HCEC 1CT (cell line): ENCODE data around the gene RASGRP2.

Experiments
- DNase-seq: peaks from one replicate; pipeline ENCODE4 v3.0.0-alpha.2; 2017

RASGRP2 gene

GRCh38 chr11:64755681-64756361 lies 11.9 kb upstream of the RASGRP2 start:
- no peak for DNase-seq

DNA sequence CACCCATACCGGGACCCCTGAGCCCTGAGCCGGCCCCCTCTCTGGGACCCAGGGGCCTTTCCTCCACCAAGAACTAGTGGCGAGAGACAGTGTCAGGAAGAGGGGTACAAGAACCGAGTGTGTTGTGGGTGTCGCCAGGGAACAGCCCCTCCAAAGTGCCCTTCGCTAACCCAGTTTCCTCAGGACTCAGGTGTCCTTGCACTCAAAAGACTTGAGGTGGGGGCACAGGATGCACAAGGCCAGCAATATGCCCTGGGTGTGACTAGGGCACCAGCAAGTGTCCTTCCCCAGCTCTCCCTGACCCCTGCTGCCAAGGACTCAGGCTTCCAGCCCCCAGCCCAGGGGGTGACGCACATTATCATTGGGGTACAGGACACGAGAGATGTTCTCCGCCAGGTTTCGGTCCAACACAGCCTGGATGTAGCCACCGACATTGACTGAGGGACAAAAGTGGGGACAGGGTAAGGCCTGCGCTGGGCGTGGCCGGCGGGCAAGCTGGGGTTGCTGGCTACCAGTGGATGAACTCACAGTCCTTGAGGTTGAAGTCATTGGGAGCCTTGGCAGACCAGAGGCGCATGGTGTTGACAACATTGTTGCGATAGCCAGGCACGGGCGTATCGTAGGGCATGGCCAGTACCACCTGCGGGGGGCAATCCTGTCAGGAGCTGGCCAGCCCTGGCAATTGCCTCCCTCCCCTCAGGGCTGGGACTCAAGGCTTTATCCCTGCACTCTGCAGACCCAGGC lies 11.1 kb upstream of the RASGRP2 start:
- DNase-seq = no peak

DNA sequence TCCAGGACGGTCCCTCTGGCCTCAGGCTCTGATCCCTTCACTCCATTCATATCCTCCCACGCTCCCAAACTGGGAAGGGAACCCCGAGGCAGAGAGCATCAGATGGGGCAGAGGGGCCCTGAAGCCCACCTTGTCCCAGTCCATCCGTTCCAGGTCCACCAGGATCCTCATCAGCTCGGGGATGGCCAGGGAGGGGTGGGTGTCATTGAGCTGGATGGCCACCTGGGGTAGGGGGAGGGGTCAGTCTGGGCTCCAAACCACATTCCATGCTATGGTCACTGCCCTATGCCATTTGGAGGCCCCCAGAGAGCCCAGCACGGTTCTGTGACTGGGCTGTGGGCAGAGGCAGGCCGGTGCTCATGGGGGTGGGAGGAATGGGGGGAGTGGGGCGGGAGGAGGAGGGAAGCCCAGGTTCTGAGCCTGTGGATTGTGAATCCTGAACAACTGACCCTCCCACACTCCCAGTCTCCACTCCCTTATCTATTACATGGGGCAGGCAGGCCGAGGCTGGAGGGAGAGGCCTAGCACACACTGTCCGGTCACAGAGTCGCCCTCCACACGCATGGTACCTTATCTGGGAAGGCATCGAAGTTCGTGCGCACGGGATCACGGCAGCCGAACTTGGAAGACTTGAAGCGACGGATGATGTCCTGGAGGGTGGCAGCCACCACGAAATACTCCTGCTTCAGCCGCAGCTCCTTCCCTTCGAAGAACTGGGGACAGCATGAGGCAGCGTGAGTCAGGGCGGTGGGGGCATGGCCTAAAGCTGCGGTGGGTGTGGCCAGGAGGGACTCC lies 10.4 kb upstream of the RASGRP2 start:
- DNase-seq = no peak

GRCh38 chr11:64753380-64754123 lies 9.6 kb upstream of the RASGRP2 start:
- DNase-seq = no peak

GRCh38 chr11:64753019-64753379 lies 9.1 kb upstream of the RASGRP2 start:
- no peak for DNase-seq

DNA sequence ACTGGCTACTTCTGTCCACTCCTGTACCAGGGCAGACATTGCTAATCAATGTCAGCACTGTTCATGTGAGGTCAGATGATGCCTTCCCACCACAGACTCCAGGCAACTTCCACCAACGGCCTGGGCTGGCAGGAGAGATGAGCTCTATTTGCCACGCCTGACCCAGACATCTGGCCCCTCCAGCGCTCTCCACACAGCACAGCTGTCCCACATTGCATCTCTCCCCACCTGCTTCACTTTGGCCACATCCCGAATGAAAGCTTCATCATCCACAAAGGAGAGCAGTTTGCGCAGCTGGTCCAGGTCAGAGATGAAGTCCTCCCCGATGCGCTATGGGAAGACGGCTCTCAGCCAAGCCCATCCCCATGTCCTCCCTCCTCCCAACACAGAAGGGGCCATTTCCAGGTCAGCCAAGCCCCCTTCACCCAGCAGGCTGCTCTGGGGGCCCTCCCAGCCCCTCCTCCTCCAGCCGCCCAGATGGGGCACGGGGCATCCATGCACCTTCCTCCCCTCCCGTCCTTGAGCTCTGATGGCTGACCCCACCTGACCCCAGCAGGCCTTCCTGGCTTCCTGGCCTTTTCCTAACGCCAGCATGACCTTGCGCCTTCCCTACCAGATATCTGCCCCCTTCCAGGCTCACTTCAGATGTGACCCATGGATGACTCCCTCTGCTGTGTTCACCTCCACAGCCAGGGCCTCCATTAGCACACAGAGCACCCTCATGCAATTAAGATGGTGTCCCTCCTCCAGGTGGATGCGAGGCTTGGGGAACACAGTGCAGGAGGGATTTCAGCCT lies 8.4 kb upstream of the RASGRP2 start:
- no peak for DNase-seq

- DNase-seq = no peak
Observed at GRCh38 chr11:64751580-64751979, 7.6 kb upstream of the RASGRP2 start.

DNA sequence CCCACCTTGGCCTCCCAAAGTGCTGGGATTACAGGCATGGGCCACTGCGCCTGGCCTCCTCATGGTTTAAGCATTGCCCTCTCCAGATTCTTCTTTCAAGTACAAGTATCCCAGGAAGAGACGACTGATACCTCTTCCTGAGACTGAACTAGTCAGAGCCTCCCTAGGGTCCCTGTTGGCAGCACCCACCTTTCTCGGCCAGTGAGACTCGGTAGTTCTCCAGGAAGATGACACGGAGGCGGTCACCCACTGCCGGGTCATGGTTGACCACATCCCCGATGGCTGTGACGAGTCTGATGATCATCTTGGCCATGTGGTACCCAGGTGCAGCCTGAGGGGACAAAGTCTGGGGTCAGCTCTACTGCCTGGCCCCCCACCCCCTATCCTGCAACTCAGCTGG lies 7.2 kb upstream of the RASGRP2 start:
- no peak for DNase-seq

DNA sequence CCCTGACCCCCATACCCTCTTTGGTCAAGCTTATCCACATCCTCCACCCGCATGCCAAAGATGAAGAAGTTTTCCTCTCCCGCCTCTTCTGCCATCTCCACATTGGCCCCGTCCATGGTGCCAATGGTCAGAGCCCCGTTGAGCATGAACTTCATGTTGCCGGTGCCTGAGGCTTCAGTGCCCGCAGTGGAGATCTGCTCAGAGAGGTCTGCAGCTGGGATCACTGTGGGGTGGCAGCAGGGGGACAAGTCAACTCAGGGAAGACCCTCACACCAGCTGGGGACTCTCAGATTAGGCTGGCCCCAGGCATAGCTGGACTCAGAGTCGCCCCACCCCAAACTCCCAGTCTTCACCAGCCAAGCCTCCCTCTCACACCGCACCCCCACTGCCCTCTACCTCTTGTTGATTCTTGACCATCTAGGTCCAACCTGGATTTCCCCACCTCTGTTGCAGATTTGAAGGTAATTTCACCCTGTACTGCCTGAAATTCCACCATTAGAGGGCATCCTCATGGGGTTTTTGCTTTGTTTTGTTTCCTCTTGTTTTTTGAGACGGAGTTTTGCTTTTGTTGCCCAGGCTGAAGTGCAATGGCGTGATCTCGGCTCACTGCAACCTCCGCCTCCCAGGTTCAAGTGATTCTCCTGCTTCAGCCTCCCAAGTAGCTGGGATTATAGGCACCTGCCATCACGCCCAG lies 6.6 kb upstream of the RASGRP2 start:
- DNase-seq = no peak

GRCh38 chr11:64747961-64748665 lies 4.2 kb upstream of the RASGRP2 start:
- DNase-seq = no peak

GRCh38 chr11:64746486-64746885 lies 2.5 kb upstream of the RASGRP2 start:
- no peak for DNase-seq

GRCh38 chr11:64745521-64746328 lies 1.8 kb upstream of the RASGRP2 start:
- peak; percentile 33 for DNase-seq

DNA sequence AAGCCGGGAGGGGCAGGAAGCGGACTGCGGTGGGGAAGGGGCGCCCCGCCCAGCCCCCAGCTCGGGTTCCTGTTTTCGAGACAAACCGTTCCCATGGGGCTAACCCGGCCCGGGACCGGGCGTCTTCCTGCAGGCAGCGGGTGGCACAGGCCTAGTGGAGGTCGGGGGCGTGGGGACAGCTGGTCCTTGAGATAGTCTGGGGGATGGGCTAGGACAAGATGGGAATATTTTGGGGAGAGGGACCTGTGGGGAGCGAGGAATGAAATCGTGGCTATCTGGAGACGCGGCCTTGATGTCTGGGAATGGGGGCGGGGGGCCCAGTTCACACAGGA lies 1.2 kb upstream of the RASGRP2 start:
- DNase-seq = no peak

- DNase-seq = no peak
Observed at GRCh38 chr11:64744544-64745188, 724 bp upstream of the RASGRP2 start.

GRCh38 chr11:64742889-64743590 lies 902 bp downstream of the RASGRP2 start:
- DNase-seq = peak; percentile 11

DNA sequence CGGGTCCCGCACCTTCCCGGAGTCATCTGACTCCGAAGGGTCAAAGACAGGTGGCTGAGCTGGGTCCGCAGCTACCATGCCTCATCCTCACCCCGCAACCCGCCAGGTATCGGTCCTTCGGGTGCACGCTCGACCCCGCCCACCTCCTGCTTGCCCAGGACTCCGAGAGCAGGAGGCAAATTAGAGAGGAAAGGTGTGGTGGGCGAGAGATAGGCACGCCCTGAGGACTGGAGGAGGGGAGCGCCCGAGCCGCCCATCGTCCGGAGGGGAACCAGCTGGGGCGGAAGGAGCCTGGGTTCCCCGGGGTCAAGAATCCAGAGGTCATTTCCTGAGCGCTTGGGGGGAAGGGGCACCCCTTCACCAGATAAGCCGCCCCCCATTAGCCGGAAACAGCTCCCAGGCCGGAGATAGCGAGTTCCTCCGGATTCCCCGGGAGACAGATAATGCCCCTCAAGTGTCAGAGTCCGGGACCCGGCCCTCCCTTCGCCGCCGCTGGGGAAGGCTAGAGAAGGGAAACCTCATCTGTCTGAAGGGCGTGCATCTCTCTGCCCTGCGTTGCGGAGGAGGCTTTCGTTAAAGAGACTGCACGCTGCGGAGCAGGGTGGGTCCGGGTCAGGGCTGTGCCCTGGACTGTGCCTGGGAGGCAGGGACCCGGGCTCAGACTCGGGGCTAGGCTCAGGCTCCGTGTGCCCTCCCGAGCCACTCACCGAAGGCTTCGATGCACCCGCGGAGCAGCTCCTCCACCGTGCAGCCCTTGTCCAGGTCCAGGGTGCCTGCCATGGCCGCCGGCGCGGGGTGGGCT lies 1.7 kb downstream of the RASGRP2 start:
- DNase-seq = no peak

GRCh38 chr11:64741375-64742086 lies 2.4 kb downstream of the RASGRP2 start:
- DNase-seq = no peak

GRCh38 chr11:64739871-64740270 lies 4.1 kb downstream of the RASGRP2 start:
- DNase-seq = no peak
